Activated CD8-positive, alpha-beta T cell treated with anti-CD3 and anti-CD28 coated beads for 36 hours (primary cell): ENCODE results near the gene LUC7L. TPM values are rescaled to one million over a fixed set of nuclear protein-coding genes. Genes with fewer than 3 reads are reported as not detected.
A peak's percentile ranks its signal among the peaks of the same experiment; 100 is the strongest.

ENCODE experiments used
- ATAC-seq: fragments of 200-7000 bp; cut with Tn5 transposase; one replicate; pipeline ENCODE4 v1.10.0; 2021; ENCODE audit warnings: mild to moderate bottlenecking, moderate library complexity
- CTCF ChIA-PET: fragments of 350-600 bp; sonication (Branson Sonifier 250); formaldehyde crosslinking; loops from one replicate; lab custom pipeline; 2021; ENCODE audit warnings: antibody characterized with exemption; lab: Charles Lee
- POLR2A ChIA-PET: fragments of 350-600 bp; sonication (Branson Sonifier 250); formaldehyde crosslinking; loops from one replicate; lab custom pipeline; 2021; ENCODE audit warnings: antibody characterized with exemption; lab: Charles Lee
- DNase-seq: peaks from one replicate; pipeline ENCODE4 v3.0.0-alpha.2; 2020
- H3K27ac Mint-ChIP-seq: one replicate; pipeline ENCODE4 v1.8.0; 2021; ENCODE audit warnings: mild to moderate bottlenecking, mixed read lengths
- H3K27me3 Mint-ChIP-seq: one replicate; pipeline ENCODE4 v1.8.0; 2021; ENCODE audit warnings: mixed read lengths
- H3K36me3 Mint-ChIP-seq: one replicate; pipeline ENCODE4 v1.8.0; 2021; ENCODE audit warnings: low read depth, mixed read lengths
- H3K4me1 Mint-ChIP-seq: one replicate; pipeline ENCODE4 v1.8.0; 2021; ENCODE audit warnings: low read depth, mixed read lengths
- H3K4me3 Mint-ChIP-seq: one replicate; pipeline ENCODE4 v1.8.0; 2021; ENCODE audit warnings: mild to moderate bottlenecking, moderate library complexity, mixed read lengths
- H3K9me3 Mint-ChIP-seq: one replicate; pipeline ENCODE4 v1.8.0; 2021; ENCODE audit warnings: mixed read lengths
- intact Hi-C: fragments of 100-400 bp; cut with micrococcal nuclease; formaldehyde crosslinking; loops from one replicate; pipeline ENCODE4 v1.10.0; 2022
- total RNA-seq, 2 experiments: library from RNA; stranded (reverse); gene quantifications; one replicate each; pipeline ENCODE4 v1.2.3, GENCODE V29; 2021
- TF ChIP-seq, protein P1 (sequence below): fragments of 200-600 bp; IDR thresholded peaks from one replicate; pipeline ENCODE4 v1.8.0; 2022; ENCODE audit warnings: antibody characterized with exemption, mild to moderate bottlenecking

Gene LUC7L
- total RNA-seq, 2 experiments from 2014 or later, result 68.0 to 72.8 TPM

DNA sequence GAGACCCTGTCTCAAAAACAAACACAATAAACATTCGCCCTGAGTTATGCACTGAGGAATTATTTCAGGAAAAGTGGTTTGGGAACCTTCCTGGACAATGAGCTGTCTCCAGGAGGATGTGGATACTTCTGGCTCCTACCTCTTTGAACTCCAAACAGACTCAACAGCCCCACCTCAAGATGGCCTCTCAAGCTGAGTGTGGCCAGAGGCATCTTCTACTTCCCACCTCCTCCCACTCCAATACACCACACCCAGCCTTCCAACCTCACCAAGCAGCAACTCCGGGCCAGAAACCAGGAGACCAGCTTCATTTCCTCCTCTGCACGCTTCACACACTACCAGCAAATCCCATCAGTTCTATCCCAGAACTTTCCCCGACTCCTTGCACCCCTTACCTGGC lies 37.4 kb downstream of the LUC7L start:
- intact Hi-C loops, result no loop called here
- ATAC-seq (no peak), DNase-seq (no peak)
- Mint-ChIP-seq H3K4me3 (no peak overlapping the region), H3K27ac (no peak overlapping the region), H3K27me3 (no peaks in the 10 kb centered on the region), H3K4me1 (peaks cover 3% of the 10 kb centered on the region), H3K9me3 (no peaks in the 10 kb centered on the region), H3K36me3 (peaks cover 51% of the 10 kb centered on the region)
- CTCF ChIA-PET, result interaction anchor here (1.0 to 2.0 kb wide), 5 partner anchors 10 to 161 kb away, joined by 3 to 8 read pairs (median 5); no protein-coding TSS in a partner anchor
- TF ChIP-seq, protein P1, sequence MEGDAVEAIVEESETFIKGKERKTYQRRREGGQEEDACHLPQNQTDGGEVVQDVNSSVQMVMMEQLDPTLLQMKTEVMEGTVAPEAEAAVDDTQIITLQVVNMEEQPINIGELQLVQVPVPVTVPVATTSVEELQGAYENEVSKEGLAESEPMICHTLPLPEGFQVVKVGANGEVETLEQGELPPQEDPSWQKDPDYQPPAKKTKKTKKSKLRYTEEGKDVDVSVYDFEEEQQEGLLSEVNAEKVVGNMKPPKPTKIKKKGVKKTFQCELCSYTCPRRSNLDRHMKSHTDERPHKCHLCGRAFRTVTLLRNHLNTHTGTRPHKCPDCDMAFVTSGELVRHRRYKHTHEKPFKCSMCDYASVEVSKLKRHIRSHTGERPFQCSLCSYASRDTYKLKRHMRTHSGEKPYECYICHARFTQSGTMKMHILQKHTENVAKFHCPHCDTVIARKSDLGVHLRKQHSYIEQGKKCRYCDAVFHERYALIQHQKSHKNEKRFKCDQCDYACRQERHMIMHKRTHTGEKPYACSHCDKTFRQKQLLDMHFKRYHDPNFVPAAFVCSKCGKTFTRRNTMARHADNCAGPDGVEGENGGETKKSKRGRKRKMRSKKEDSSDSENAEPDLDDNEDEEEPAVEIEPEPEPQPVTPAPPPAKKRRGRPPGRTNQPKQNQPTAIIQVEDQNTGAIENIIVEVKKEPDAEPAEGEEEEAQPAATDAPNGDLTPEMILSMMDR, result no peak
- POLR2A ChIA-PET, result interaction anchor here (0.7 to 1.9 kb wide), 4 partner anchors 10 to 37 kb away, joined by 3 to 4 read pairs (median 4); partner anchors contain the start of gene HBQ1

DNA sequence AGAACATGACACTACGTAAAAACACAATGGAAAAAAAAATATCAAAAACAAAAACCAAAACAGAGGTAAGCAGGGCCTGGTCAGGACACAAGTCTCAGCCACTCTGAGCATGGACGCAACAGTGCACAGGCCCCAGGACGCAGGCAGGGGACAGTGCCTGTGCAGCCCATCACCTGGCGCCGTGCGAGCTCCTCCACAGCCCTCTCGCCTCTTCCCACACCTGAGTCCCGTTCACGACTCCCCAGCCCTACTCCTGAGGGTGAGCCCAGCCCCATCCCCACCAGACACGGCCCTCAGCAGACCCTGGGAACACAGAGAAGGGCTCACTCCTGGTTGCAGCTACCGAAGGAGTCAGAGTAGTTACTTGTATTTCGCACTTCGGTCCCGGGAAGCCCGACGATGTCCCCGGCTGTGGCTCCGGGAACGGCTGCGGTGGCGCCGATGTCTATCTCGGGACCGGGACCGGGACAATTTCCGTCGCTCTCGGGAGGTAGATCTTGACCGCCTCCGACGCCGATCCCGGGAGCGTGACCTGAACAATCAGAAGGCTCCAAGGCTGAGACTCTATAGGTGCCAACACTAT lies 39.6 kb downstream of the LUC7L start:
- Mint-ChIP-seq H3K4me3 (no peak overlapping the region), H3K27ac (no peak overlapping the region), H3K27me3 (no peaks in the 10 kb centered on the region), H3K36me3 (peaks cover 51% of the 10 kb centered on the region), H3K9me3 (no peaks in the 10 kb centered on the region), H3K4me1 (peaks cover 3% of the 10 kb centered on the region)
- ATAC-seq, result no peak
- intact Hi-C loops, result no loop called here
- POLR2A ChIA-PET, result interaction anchor here (2.1 kb wide), 1 partner anchor 29 kb away, joined by 6 read pairs; no protein-coding TSS in a partner anchor
- no peak for DNase-seq
- CTCF ChIA-PET, result interaction anchor here (2.5 kb wide), 1 partner anchor 38 kb away, joined by 6 read pairs; no protein-coding TSS in a partner anchor
- TF ChIP-seq, protein P1, result no peak

DNA sequence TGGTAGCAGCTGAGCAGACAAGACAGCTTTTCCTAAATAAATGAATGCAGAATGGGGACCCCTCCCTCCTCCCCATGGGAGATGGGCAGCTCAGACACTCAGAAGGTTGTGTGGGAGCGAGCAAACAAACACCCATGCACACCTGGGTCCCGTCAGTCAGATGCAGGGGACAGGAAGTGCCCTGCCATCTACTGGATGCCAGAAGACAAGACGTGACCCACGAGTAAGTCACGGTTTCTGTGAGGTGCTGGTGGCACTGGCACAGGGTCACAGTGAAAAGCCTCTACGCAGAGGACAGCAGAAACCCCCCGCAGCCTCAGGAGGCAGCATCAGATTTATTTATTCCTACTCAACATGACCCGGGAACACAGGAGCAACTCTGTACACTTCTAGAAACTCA lies 40.6 kb downstream of the LUC7L start:
- Mint-ChIP-seq H3K4me1 (peaks cover 3% of the 10 kb centered on the region), H3K27ac (peak overlapping the region; percentile 52), H3K4me3 (no peak overlapping the region), H3K9me3 (no peaks in the 10 kb centered on the region), H3K27me3 (no peaks in the 10 kb centered on the region), H3K36me3 (peaks cover 50% of the 10 kb centered on the region)
- intact Hi-C loops, result no loop called here
- DNase-seq, result peak; percentile 47
- POLR2A ChIA-PET, result interaction anchor here (1.4 to 2.1 kb wide), 2 partner anchors 10 to 30 kb away, joined by 3 to 6 read pairs; no protein-coding TSS in a partner anchor
- ATAC-seq, result peak; percentile 84
- CTCF ChIA-PET, result interaction anchor here (1.6 to 2.5 kb wide), 2 partner anchors 39 to 174 kb away, joined by 3 to 6 read pairs; no protein-coding TSS in a partner anchor
- TF ChIP-seq, protein P1, result peak; percentile 45

DNA sequence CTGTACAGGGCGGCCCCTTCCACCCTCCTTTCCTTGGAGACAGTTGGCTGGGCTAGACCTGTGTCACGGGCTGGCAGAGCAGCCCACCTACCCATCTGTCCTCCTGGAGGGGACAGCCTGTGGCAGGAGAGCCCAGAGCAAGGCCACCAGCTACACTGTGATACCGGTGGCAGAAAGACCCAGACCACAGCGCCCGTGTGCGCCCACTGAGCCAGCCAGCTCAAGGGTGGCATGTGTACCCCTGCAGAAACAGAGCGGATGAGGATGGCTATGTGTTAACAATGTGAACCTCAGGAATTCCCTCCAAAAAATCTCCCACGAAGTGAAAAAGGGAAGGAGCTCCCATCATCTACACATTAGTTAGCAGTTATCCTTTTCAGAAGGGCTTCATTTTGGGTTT lies 41.9 kb downstream of the LUC7L start:
- H3K27ac Mint-ChIP-seq, result no peak overlapping the region
- ChIA-PET POLR2A (interaction anchor here (2.1 kb wide), 1 partner anchor 31 kb away, joined by 6 read pairs; no protein-coding TSS in a partner anchor), CTCF (interaction anchor here (0.5 to 2.5 kb wide), 4 partner anchors 41 to 175 kb away, joined by 3 to 6 read pairs (median 3); no protein-coding TSS in a partner anchor)
- no peak for DNase-seq
- no peaks in the 10 kb centered on the region for H3K27me3 Mint-ChIP-seq
- no peak for ATAC-seq
- peaks cover 44% of the 10 kb centered on the region for H3K36me3 Mint-ChIP-seq
- intact Hi-C loops, result no loop called here
- no peak overlapping the region for H3K4me3 Mint-ChIP-seq
- peaks cover 3% of the 10 kb centered on the region for H3K4me1 Mint-ChIP-seq
- H3K9me3 Mint-ChIP-seq, result no peaks in the 10 kb centered on the region
- TF ChIP-seq, protein P1, result no peak

DNA sequence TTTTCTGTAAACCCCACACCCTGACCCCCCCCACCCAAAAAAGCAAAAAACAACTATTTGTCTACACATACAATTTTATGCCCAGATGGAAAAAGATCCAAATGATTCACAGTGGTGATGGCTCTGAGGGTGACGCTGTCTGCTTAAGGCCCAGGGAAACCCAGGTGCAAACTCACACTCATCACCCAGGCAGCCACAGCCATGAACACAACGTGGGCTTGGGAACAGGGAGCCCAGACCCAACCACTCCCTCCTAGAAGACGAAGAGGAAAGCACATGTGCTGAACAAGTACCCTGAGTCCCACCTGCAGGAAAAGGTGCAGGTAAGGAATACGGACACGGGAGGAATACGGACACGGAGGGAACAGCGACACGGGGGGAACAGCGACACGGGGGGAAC lies 43.6 kb downstream of the LUC7L start:
- H3K36me3 Mint-ChIP-seq, result peaks cover 34% of the 10 kb centered on the region
- no peak overlapping the region for H3K4me3 Mint-ChIP-seq
- H3K27ac Mint-ChIP-seq, result no peak overlapping the region
- peaks cover 3% of the 10 kb centered on the region for H3K4me1 Mint-ChIP-seq
- TF ChIP-seq, protein P1, result no peak
- CTCF ChIA-PET, result no interaction called here
- intact Hi-C loops, result no loop called here
- DNase-seq, result no peak
- no peaks in the 10 kb centered on the region for H3K9me3 Mint-ChIP-seq
- H3K27me3 Mint-ChIP-seq, result no peaks in the 10 kb centered on the region
- no peak for ATAC-seq
- POLR2A ChIA-PET, result no interaction called here
